ENCODE data around the gene SAMHD1.
A peak's percentile ranks its signal among the peaks of the same experiment; 100 is the strongest.
"Not testable (repeated sequence)": the region's sequence is repeated elsewhere in the genome, so short reads cannot be mapped to it uniquely, and the experiment has no call there.

The SAMHD1 gene

GRCh38 chr20:36969051-36969450, 17.5 kb upstream of the SAMHD1 start:
- no peak overlapping the region for H3K9ac ChIP-seq (ENCODE audit: low read depth, low read length)
- no peaks in the 10 kb centered on the region for H3K36me3 ChIP-seq (ENCODE audit: insufficient read depth, low read length)
- H3K9me3 ChIP-seq (ENCODE audit: control insufficient read depth, insufficient read depth, low read length) = no peaks in the 10 kb centered on the region
- H3K4me1 ChIP-seq (ENCODE audit: insufficient read depth, low read length) = no peaks in the 10 kb centered on the region

GRCh38 chr20:36967636-36968035, 16.1 kb upstream of the SAMHD1 start:
- no peaks in the 10 kb centered on the region; the same call in 1 of the 2 replicates for H3K9me3 ChIP-seq (ENCODE audit: control insufficient read depth, insufficient read depth, low read length)
- H3K36me3 ChIP-seq (ENCODE audit: insufficient read depth, low read length) = no peaks in the 10 kb centered on the region
- no peak overlapping the region for H3K9ac ChIP-seq (ENCODE audit: low read depth, low read length)
- H3K4me1 ChIP-seq (ENCODE audit: insufficient read depth, low read length) = no peaks in the 10 kb centered on the region

- not testable (repeated sequence) for H3K4me1 ChIP-seq (ENCODE audit: insufficient read depth, low read length); H3K36me3 ChIP-seq (ENCODE audit: insufficient read depth, low read length); H3K9ac ChIP-seq (ENCODE audit: low read depth, low read length); H3K9me3 ChIP-seq (ENCODE audit: control insufficient read depth, insufficient read depth, low read length)
These were observed 15.5 kb upstream of the SAMHD1 start for GRCh38 chr20:36966965-36967364.

- not testable (repeated sequence) for H3K4me1 ChIP-seq (ENCODE audit: insufficient read depth, low read length); H3K9me3 ChIP-seq (ENCODE audit: control insufficient read depth, insufficient read depth, low read length); H3K9ac ChIP-seq (ENCODE audit: low read depth, low read length); H3K36me3 ChIP-seq (ENCODE audit: insufficient read depth, low read length)
These were observed 10.9 kb upstream of the SAMHD1 start for GRCh38 chr20:36962354-36962941.

GRCh38 chr20:36959242-36959641, 7.7 kb upstream of the SAMHD1 start:
- Histone ChIP-seq H3K4me1 (ENCODE audit: insufficient read depth, low read length) (no peaks in the 10 kb centered on the region), H3K36me3 (ENCODE audit: insufficient read depth, low read length) (no peaks in the 10 kb centered on the region), H3K9me3 (ENCODE audit: control insufficient read depth, insufficient read depth, low read length) (no peaks in the 10 kb centered on the region; the same call in none of the 2 replicates), H3K9ac (ENCODE audit: low read depth, low read length) (no peak overlapping the region)

- H3K9ac ChIP-seq (ENCODE audit: low read depth, low read length) = no peak overlapping the region
- no peaks in the 10 kb centered on the region; the same call in none of the 2 replicates for H3K9me3 ChIP-seq (ENCODE audit: control insufficient read depth, insufficient read depth, low read length)
- no peaks in the 10 kb centered on the region for H3K4me1 ChIP-seq (ENCODE audit: insufficient read depth, low read length)
- no peaks in the 10 kb centered on the region for H3K36me3 ChIP-seq (ENCODE audit: insufficient read depth, low read length)
These were observed 6.6 kb upstream of the SAMHD1 start for GRCh38 chr20:36957875-36958667.

- no peaks in the 10 kb centered on the region for H3K36me3 ChIP-seq (ENCODE audit: insufficient read depth, low read length)
- no peak overlapping the region for H3K9ac ChIP-seq (ENCODE audit: low read depth, low read length)
- 0 out of 2 replicates have a peak, but pooled peaks cover 4% of the 10 kb centered on the region for H3K4me1 ChIP-seq (ENCODE audit: insufficient read depth, low read length)
- H3K9me3 ChIP-seq (ENCODE audit: control insufficient read depth, insufficient read depth, low read length) = no peaks in the 10 kb centered on the region; the same call in 1 of the 2 replicates
These were observed 5.2 kb upstream of the SAMHD1 start for GRCh38 chr20:36956674-36957073.

GRCh38 chr20:36956016-36956415, 4.5 kb upstream of the SAMHD1 start:
- no peaks in the 10 kb centered on the region for H3K36me3 ChIP-seq (ENCODE audit: insufficient read depth, low read length)

GRCh38 chr20:36951979-36952738, 651 bp upstream of the SAMHD1 start:
- peaks cover 15% of the 10 kb centered on the region for H3K4me1 ChIP-seq (ENCODE audit: insufficient read depth, low read length)
- H3K9ac ChIP-seq (ENCODE audit: low read depth, low read length) = peak overlapping the region; percentile 74
- no peaks in the 10 kb centered on the region for H3K36me3 ChIP-seq (ENCODE audit: insufficient read depth, low read length)
- no peaks in the 10 kb centered on the region for H3K9me3 ChIP-seq (ENCODE audit: control insufficient read depth, insufficient read depth, low read length)

More at GRCh38 chr20:36956016-36956415, 4.5 kb upstream of the SAMHD1 start:
- H3K4me1 ChIP-seq (ENCODE audit: insufficient read depth, low read length) = 0 out of 2 replicates have a peak, but pooled peaks cover 4% of the 10 kb centered on the region
- H3K9me3 ChIP-seq (ENCODE audit: control insufficient read depth, insufficient read depth, low read length) = no peaks in the 10 kb centered on the region
- no peak overlapping the region for H3K9ac ChIP-seq (ENCODE audit: low read depth, low read length)

- Histone ChIP-seq H3K9ac (ENCODE audit: low read depth, low read length) (peak overlapping the region; percentile 74), H3K9me3 (ENCODE audit: control insufficient read depth, insufficient read depth, low read length) (no peaks in the 10 kb centered on the region), H3K4me1 (ENCODE audit: insufficient read depth, low read length) (peaks cover 21% of the 10 kb centered on the region), H3K36me3 (ENCODE audit: insufficient read depth, low read length) (no peaks in the 10 kb centered on the region)
These were observed 902 bp downstream of the SAMHD1 start for GRCh38 chr20:36950414-36951197.

- peaks cover 2% of the 10 kb centered on the region for H3K4me1 ChIP-seq (ENCODE audit: insufficient read depth, low read length)
- H3K9me3 ChIP-seq (ENCODE audit: control insufficient read depth, insufficient read depth, low read length) = no peaks in the 10 kb centered on the region
- no peak overlapping the region for H3K9ac ChIP-seq (ENCODE audit: low read depth, low read length)
- H3K36me3 ChIP-seq (ENCODE audit: insufficient read depth, low read length) = no peaks in the 10 kb centered on the region; the same call in 1 of the 2 replicates
These were observed 10.1 kb downstream of the SAMHD1 start for GRCh38 chr20:36941401-36941835.

GRCh38 chr20:36937402-36937770, 14.1 kb downstream of the SAMHD1 start:
- Histone ChIP-seq H3K36me3 (ENCODE audit: insufficient read depth, low read length) (no peaks in the 10 kb centered on the region; the same call in 1 of the 2 replicates), H3K4me1 (ENCODE audit: insufficient read depth, low read length) (no peaks in the 10 kb centered on the region), H3K9me3 (ENCODE audit: control insufficient read depth, insufficient read depth, low read length) (no peaks in the 10 kb centered on the region), H3K9ac (ENCODE audit: low read depth, low read length) (no peak overlapping the region)

GRCh38 chr20:36936761-36937401, 14.6 kb downstream of the SAMHD1 start:
- not testable (repeated sequence) for H3K9me3 ChIP-seq (ENCODE audit: control insufficient read depth, insufficient read depth, low read length); H3K9ac ChIP-seq (ENCODE audit: low read depth, low read length); H3K36me3 ChIP-seq (ENCODE audit: insufficient read depth, low read length); H3K4me1 ChIP-seq (ENCODE audit: insufficient read depth, low read length)
